MM.1S (cell line): ENCODE data around the gene HNF4A.

Source experiments
- DNase-seq: peaks from one replicate; pipeline ENCODE4 v3.0.0-alpha.2; 2015
- H2AFZ ChIP-seq: fragments of 300-600 bp; sonication (generic); 2 replicates; pipeline ENCODE4 v1.6.0; 2016; ENCODE audit warnings: antibody characterized with exemption, low read length
- H3F3A ChIP-seq: fragments of 300-600 bp; sonication (generic); 2 replicates; pipeline ENCODE4 v1.6.1; 2016; ENCODE audit warnings: mild to moderate bottlenecking, antibody characterized with exemption, low read length, moderate library complexity, mixed read lengths; ENCODE audit not compliant: insufficient read depth
- H3K27ac ChIP-seq: fragments of 300-600 bp; sonication (generic); 2 replicates; pipeline ENCODE4 v1.5.1; 2016; ENCODE audit warnings: mild to moderate bottlenecking, low read length
- H3K27me3 ChIP-seq: fragments of 300-600 bp; sonication (generic); replicated peaks from 2 replicates; pipeline ENCODE4 v1.6.0; 2016; ENCODE audit warnings: low read length; ENCODE audit not compliant: insufficient read depth
- H3K36me3 ChIP-seq: fragments of 300-600 bp; sonication (generic); replicated peaks from 2 replicates; pipeline ENCODE4 v1.6.1; 2016; ENCODE audit warnings: mild to moderate bottlenecking, low read length, mixed read lengths; ENCODE audit not compliant: insufficient read depth
- H3K4me1 ChIP-seq: fragments of 300-600 bp; sonication (generic); 2 replicates; pipeline ENCODE4 v1.6.1; 2016; ENCODE audit warnings: low read length, mixed read lengths
- H3K4me2 ChIP-seq: fragments of 300-600 bp; sonication (generic); 2 replicates; pipeline ENCODE4 v1.6.0; 2016; ENCODE audit warnings: low read depth, low read length
- H3K4me3 ChIP-seq: fragments of 300-600 bp; sonication (generic); 2 replicates; pipeline ENCODE4 v1.5.1; 2016; ENCODE audit warnings: low read length, mixed read lengths
- H3K79me2 ChIP-seq: fragments of 300-600 bp; sonication (generic); 2 replicates; pipeline ENCODE4 v1.6.1; 2016; ENCODE audit warnings: mixed run types, low read length, mixed read lengths
- H3K9ac ChIP-seq: fragments of 300-600 bp; sonication (generic); 2 replicates; pipeline ENCODE4 v1.6.1; 2016; ENCODE audit warnings: low read length, mixed read lengths
- H3K9me2 ChIP-seq: fragments of 300-600 bp; sonication (generic); replicated peaks from 2 replicates; pipeline ENCODE4 v1.6.1; 2016; ENCODE audit warnings: mild to moderate bottlenecking, low read length, mixed read lengths; ENCODE audit not compliant: insufficient read depth
- H3K9me3 ChIP-seq: fragments of 300-600 bp; sonication (generic); replicated peaks from 2 replicates; pipeline ENCODE4 v1.6.1; 2016; ENCODE audit warnings: mild to moderate bottlenecking, low read length, mixed read lengths; ENCODE audit not compliant: insufficient read depth
- H4K20me1 ChIP-seq: fragments of 300-600 bp; sonication (generic); 2 replicates; pipeline ENCODE4 v1.6.1; 2016; ENCODE audit warnings: mild to moderate bottlenecking, low read length, moderate library complexity, mixed read lengths; ENCODE audit not compliant: insufficient read depth
- CTCF ChIP-seq: fragments of 300-600 bp; sonication (generic); IDR thresholded peaks from 2 replicates; pipeline ENCODE4 v1.5.1; 2016; ENCODE audit warnings: antibody characterized with exemption, low read length, mixed read lengths
- EZH2 ChIP-seq: fragments of 300-600 bp; sonication (generic); optimal IDR thresholded peaks from 2 replicates; pipeline ENCODE3; 2017; ENCODE audit warnings: low read depth, mild to moderate bottlenecking, antibody characterized with exemption, low read length, mixed read lengths
- EZH2phosphoT487 ChIP-seq: fragments of 300-600 bp; sonication (generic); IDR thresholded peaks from 2 replicates; pipeline ENCODE4 v1.6.1; 2018; ENCODE audit warnings: antibody characterized with exemption, low read length

Gene HNF4A

GRCh38 chr20:44348168-44348659 lies 7.3 kb upstream of the HNF4A start:
- no peaks in the 10 kb centered on the region for H3K36me3 ChIP-seq
- no peak overlapping the region for H3K4me3 ChIP-seq
- TF ChIP-seq CTCF: no peak
- H3K9ac ChIP-seq: no peak overlapping the region
- no peaks in the 10 kb centered on the region for H3K9me2 ChIP-seq
- no peak for DNase-seq
- H3K27ac ChIP-seq: no peak overlapping the region
- H4K20me1 ChIP-seq: no peaks in the 10 kb centered on the region
- H3F3A ChIP-seq: peaks cover 11% of the 10 kb centered on the region
- no peaks in the 10 kb centered on the region for H3K9me3 ChIP-seq
- H3K4me1 ChIP-seq: peaks cover 14% of the 10 kb centered on the region
- H2AFZ ChIP-seq: no peak overlapping the region
- H3K27me3 ChIP-seq: no peaks in the 10 kb centered on the region
- H3K79me2 ChIP-seq: no peaks in the 10 kb centered on the region
- H3K4me2 ChIP-seq: no peak overlapping the region

GRCh38 chr20:44349349-44349748 lies 6.2 kb upstream of the HNF4A start:
- H3K27ac ChIP-seq: no peak overlapping the region
- no peak for DNase-seq
- no peaks in the 10 kb centered on the region for H3K9me3 ChIP-seq
- H3K9me2 ChIP-seq: no peaks in the 10 kb centered on the region
- H3K4me1 ChIP-seq: peaks cover 16% of the 10 kb centered on the region
- H3K36me3 ChIP-seq: no peaks in the 10 kb centered on the region
- H3K4me2 ChIP-seq: no peak overlapping the region
- no peak overlapping the region for H2AFZ ChIP-seq
- H3K27me3 ChIP-seq: no peaks in the 10 kb centered on the region
- TF ChIP-seq EZH2: no peak
- no peak overlapping the region for H3K4me3 ChIP-seq
- no peak overlapping the region for H3K9ac ChIP-seq
- H4K20me1 ChIP-seq: no peaks in the 10 kb centered on the region
- peaks cover 13% of the 10 kb centered on the region for H3F3A ChIP-seq
- no peaks in the 10 kb centered on the region for H3K79me2 ChIP-seq

- Histone ChIP-seq H3K4me1 (peaks cover 26% of the 10 kb centered on the region), H3K4me3 (no peak overlapping the region)
Measured at GRCh38 chr20:44350567-44350966, 4.9 kb upstream of the HNF4A start.

More at GRCh38 chr20:44350567-44350966, 4.9 kb upstream of the HNF4A start:
- H3K36me3 ChIP-seq: no peaks in the 10 kb centered on the region
- no peaks in the 10 kb centered on the region for H3K9me2 ChIP-seq
- H4K20me1 ChIP-seq: no peaks in the 10 kb centered on the region
- no peak overlapping the region for H2AFZ ChIP-seq
- H3K27me3 ChIP-seq: no peaks in the 10 kb centered on the region
- H3K9ac ChIP-seq: no peak overlapping the region
- no peak overlapping the region for H3K4me2 ChIP-seq
- H3F3A ChIP-seq: peaks cover 20% of the 10 kb centered on the region
- TF ChIP-seq CTCF (no peak), EZH2 (no peak), EZH2phosphoT487 (no peak)
- H3K27ac ChIP-seq: no peak overlapping the region
- H3K9me3 ChIP-seq: no peaks in the 10 kb centered on the region
- DNase-seq: no peak
- no peaks in the 10 kb centered on the region for H3K79me2 ChIP-seq
